HepG2 (cell line): ENCODE measurements around the gene RPL41. TPM values are rescaled to one million over a fixed set of nuclear protein-coding genes. Genes with fewer than 3 reads are reported as not detected.

Experiments
- HOXA7 ChIP-seq: sonication (generic); formaldehyde crosslinking; IDR thresholded peaks from 2 replicates; pipeline ENCODE4 v1.8.1; 2022; ENCODE audit warnings: mild to moderate bottlenecking, missing genetic modification reagents, moderate library complexity
- KDM1A ChIP-seq: IDR thresholded peaks from 2 replicates; pipeline ENCODE4 v1.6.1; 2016; ENCODE audit warnings: missing compliant biosample characterization
- KDM2A ChIP-seq: sonication (generic); formaldehyde crosslinking; IDR thresholded peaks from 2 replicates; pipeline ENCODE4 v1.4.0; 2020; ENCODE audit warnings: low read depth, missing genetic modification reagents, borderline replicate concordance
- MAF1 ChIP-seq: sonication (generic); formaldehyde crosslinking; IDR thresholded peaks from 2 replicates; pipeline ENCODE4 v1.5.0; 2020; ENCODE audit warnings: missing genetic modification reagents, borderline replicate concordance
- SMAD1 ChIP-seq: sonication (generic); formaldehyde crosslinking; IDR thresholded peaks from 2 replicates; pipeline ENCODE4 v1.4.0; 2020; ENCODE audit warnings: missing genetic modification reagents, low read depth, mild to moderate bottlenecking, borderline replicate concordance
- ZBED4 ChIP-seq: sonication (generic); formaldehyde crosslinking; IDR thresholded peaks from 2 replicates; pipeline ENCODE4 v1.4.0; 2020; ENCODE audit warnings: missing genetic modification reagents, borderline replicate concordance
- ZBTB40 ChIP-seq, 2 experiments: fragments of 450-650 bp in 1 of 2; sonication (generic) in 1 of 2; formaldehyde crosslinking in 1 of 2; IDR thresholded peaks; 2 replicates each; pipeline versions ENCODE4 v1.6.1 to v1.8.0; 2016 to 2022; ENCODE audit warnings: antibody characterized with exemption in 1 of 2, mild to moderate bottlenecking in 1 of 2, missing genetic modification reagents in 1 of 2
- ZFP91 ChIP-seq: sonication (generic); formaldehyde crosslinking; IDR thresholded peaks from 2 replicates; pipeline ENCODE4 v1.9.0; 2022; ENCODE audit warnings: missing genetic modification reagents, mild to moderate bottlenecking, borderline replicate concordance
- ZKSCAN8 ChIP-seq: IDR thresholded peaks from 2 replicates; pipeline ENCODE4 v1.6.1; 2016; ENCODE audit warnings: borderline replicate concordance, missing genetic modification reagents, missing compliant biosample characterization
- ZNF382 ChIP-seq: sonication (generic); formaldehyde crosslinking; IDR thresholded peaks from 2 replicates; pipeline ENCODE4 v1.5.0; 2020; ENCODE audit warnings: missing genetic modification reagents, mild to moderate bottlenecking, borderline replicate concordance
- ZNF782 ChIP-seq: sonication (generic); formaldehyde crosslinking; IDR thresholded peaks from 2 replicates; pipeline ENCODE4 v1.4.0; 2020; ENCODE audit warnings: missing genetic modification reagents, mild to moderate bottlenecking, borderline replicate concordance
- polyA plus RNA-seq, 8 experiments: library from polyadenylated mRNA; depleted of rRNA in 3 of 8; stranded (reverse) in 7 of 8; unstranded in 1 of 8; fragments of >200 nt; fragmentation: Illumina TruSeq in 4 of 8; extraction: Trizol in 4 of 8; gene quantifications; 2 replicates each; pipeline versions ENCODE4 v1.2.1 to v1.2.3, GENCODE V29; 2011 to 2016; ENCODE audit warnings: low read depth in 4 of 8, missing spikeins in 1 of 8, mixed read lengths in 1 of 8; ENCODE audit not compliant: insufficient read depth in 1 of 8
- total RNA-seq, 5 experiments: library from RNA; depleted of rRNA; stranded (reverse); fragments of >200 nt; fragmentation: Illumina TruSeq; extraction: Trizol; gene quantifications; 2 replicates each; pipeline ENCODE4 v1.2.3, GENCODE V29; 2016; ENCODE audit warnings: low read depth in 1 of 5

The RPL41 gene
- total and polyA plus RNA-seq, 2 of the 13 experiments (the other 11 are each of a cell fraction or from before 2014, with no cell fraction given), result 4,012 to 7,670 TPM

GRCh38 chr12:56128670-56129205, 12.3 kb downstream of the RPL41 start (continued):
- TF ChIP-seq ZBTB40 (IDR thresholded peaks at IDR 0.05), result no peak
- TF ChIP-seq ZBTB40 (CRISPR knock-in tag; IDR thresholded peaks at IDR 0.05), result no peak
- no peak for TF ChIP-seq ZBED4 (CRISPR knock-in tag)
- TF ChIP-seq MAF1 (CRISPR knock-in tag), result no peak
- no peak for TF ChIP-seq ZKSCAN8 (CRISPR knock-in tag)
- TF ChIP-seq HOXA7 (CRISPR knock-in tag), result no peak
- TF ChIP-seq KDM1A (CRISPR knock-in tag), result no peak
- TF ChIP-seq KDM2A (CRISPR knock-in tag), result no peak
- TF ChIP-seq ZNF382 (CRISPR knock-in tag), result no peak
- 0 out of 2 replicates have a peak, but pooled peaks have one; percentile 1 for TF ChIP-seq ZFP91 (CRISPR knock-in tag)
- 0 out of 2 replicates have a peak, but pooled peaks have one; percentile 24 for TF ChIP-seq ZNF782 (CRISPR knock-in tag)
- TF ChIP-seq SMAD1 (CRISPR knock-in tag), result peak; percentile 8; the same call in 1 of the 2 replicates
